NCI-H2196 treated with DMSO at 0.1 percent for 48 hours (cell line): ENCODE data around the gene CAST.
"Not testable (repeated sequence)": the region's sequence is repeated elsewhere in the genome, so short reads cannot be mapped to it uniquely, and the experiment has no call there.

ENCODE experiments used
- DNase-seq: peaks from one replicate; lab custom pipeline; 2025; ENCODE audit not compliant: unreplicated experiment; lab: John Stamatoyannopoulos, UW

The CAST gene

GRCh38 chr5:96661855-96662724 is at the start of gene CAST:
Gene CAST, plus strand, starts transcription at chr5:96662376. Its CDS starts 47 bp downstream, at chr5:96662423.
- DNase-seq = peak; percentile 17

DNA sequence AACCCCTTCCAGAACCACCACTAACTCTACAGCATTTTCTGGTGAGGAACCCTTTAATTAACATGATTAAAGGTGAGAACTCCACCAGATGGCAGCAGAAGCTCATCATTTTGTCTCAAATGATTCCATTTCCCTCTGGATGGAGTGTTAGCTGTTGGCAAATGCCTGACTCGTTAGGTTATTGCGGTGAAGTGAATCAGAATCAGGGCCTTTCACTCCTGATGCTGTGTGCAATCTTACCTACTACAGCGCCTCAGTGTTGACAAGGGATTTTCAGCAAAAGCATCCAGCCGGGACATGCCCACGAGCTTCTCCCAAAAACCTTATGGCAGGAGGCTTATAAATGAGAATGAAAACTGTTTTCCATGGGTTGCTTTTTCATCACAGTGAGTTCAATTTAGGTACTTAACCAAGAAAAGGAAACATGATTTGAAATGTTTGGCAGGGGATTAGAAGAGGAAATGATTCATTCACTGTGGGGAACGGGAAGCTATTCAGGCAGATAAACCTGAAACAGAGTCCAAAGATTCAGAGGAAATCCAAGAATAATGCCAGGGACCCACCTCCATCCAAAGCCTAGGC is 48.0 kb upstream of the CAST start:
- no peak for DNase-seq

- DNase-seq = no peak
Observed at GRCh38 chr5:96615223-96615622, 47.0 kb upstream of the CAST start.

GRCh38 chr5:96616801-96617200 is 45.4 kb upstream of the CAST start:
- DNase-seq = no peak

GRCh38 chr5:96618311-96619016 is 43.7 kb upstream of the CAST start:
- DNase-seq = not testable (repeated sequence)

DNA sequence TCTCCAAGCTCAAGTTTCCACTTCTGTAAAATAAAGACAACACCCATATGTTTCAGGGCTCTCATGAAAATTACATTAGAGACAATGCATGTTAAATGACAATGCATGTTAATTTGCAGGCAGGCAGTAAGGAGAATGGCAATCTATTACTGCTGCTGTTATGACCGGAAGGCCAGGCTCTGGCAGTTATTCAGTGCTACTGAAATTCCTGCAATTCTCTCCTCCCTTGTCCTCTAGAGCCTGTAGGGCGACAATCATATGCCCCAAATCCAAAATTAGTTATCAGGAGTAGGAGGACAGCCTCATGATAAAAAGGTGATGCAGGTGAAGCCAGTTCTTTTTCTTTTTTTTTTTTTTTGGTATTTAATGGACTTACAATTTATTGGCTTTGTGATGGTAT is 42.2 kb upstream of the CAST start:
- no peak for DNase-seq

- no peak for DNase-seq
Observed at GRCh38 chr5:96624596-96624995, 37.6 kb upstream of the CAST start.

GRCh38 chr5:96625365-96625764 is 36.8 kb upstream of the CAST start:
- no peak for DNase-seq

DNA sequence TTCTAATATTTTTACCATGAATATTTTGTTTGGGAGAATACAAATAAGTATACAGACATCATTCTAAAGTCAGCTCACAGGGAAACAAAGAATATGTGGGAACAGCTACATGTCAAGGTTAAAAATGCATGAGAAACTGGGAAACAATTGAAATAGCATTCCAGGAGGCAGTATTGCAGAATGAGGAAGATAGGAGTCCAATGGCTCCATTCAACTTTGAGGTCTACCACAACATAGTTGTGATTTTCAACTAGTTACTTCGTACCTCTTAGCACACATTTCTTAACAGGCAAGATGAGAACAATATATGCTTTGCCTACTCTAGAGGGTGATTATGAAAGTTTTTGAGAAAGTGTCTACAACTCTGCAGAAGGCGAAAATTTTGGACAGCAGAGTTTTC is 35.2 kb upstream of the CAST start:
- DNase-seq = no peak

GRCh38 chr5:96627792-96628398 is 34.3 kb upstream of the CAST start:
- DNase-seq = no peak

GRCh38 chr5:96628406-96628805 is 33.8 kb upstream of the CAST start:
- DNase-seq = no peak

- DNase-seq = peak; percentile 9
Observed at GRCh38 chr5:96629774-96630173, 32.4 kb upstream of the CAST start.

DNA sequence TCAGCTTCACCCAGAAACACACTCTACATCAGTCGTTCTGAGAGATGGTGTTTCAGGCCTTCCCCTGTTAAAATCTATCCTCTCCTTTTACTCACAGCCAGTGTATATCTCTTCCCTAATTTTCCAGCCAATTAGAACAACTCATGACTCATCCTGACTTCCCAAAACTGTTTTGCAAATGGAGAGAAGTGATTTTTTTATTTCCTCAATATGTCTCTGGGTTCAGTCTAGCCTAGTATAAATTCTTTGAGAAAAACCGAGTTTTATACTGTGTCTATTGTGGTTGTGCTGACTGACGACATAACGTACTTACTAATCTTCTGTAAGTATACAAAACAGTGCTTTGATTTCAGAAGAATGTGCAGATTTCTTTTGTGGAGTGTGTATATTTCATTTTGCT is 28.4 kb upstream of the CAST start:
- no peak for DNase-seq

DNA sequence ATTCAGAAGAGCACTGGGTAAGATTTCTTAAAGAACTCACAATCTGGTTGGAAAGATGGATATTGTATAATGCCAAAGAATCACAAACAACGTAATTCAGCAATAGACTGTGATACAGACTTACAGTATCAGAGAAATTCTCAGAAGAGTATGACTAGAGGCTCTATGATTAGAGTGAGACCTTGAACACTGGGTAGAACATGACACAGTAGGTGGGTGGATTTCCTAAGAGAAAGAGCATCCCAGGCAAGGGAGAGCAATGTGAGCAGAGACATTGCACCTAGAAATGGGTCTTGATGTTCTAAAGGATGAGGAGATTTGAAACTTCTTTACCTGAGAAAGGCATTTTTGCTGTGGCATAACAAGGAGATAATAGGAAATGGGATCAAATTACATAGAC is 27.3 kb upstream of the CAST start:
- DNase-seq = no peak

DNA sequence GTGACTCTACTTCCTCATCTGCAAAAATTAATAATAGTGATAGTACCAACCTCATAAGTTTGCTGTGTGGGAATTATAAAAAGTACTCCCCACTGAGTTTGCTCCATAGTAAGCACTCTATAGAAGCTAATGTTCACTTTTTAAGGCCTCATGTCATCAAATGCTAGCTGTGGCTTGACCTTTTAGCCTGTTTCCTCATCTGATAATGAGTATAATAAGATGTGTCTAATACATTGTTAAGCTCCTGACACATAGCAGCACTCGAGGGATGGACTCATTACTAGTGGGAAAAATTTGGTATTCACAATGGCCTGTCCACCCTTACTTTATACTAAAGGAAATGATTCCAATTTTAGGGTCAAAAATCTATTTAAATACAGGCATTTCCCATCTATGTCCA is 26.1 kb upstream of the CAST start:
- no peak for DNase-seq

DNA sequence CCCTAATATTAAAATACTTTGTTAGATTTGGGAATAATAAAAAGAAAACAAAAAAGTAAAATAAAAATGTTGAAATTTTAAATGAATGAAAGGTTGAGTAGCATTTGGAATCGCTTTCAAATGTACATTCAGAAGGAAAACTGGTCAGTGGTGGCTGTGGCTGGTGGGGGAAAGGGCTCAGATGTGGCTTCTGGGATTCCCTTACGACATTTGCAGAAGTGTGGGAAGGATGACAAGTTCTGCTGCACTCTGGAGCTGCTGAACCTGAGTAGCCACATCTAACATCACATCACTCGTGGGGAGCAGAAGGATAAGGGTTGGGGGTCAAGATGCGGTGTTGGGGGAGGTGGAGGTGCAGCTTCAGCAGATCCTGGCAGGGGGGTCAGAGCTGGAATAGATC is 25.6 kb upstream of the CAST start:
- DNase-seq = no peak

GRCh38 chr5:96637196-96637595 is 25.0 kb upstream of the CAST start:
- DNase-seq = no peak

DNA sequence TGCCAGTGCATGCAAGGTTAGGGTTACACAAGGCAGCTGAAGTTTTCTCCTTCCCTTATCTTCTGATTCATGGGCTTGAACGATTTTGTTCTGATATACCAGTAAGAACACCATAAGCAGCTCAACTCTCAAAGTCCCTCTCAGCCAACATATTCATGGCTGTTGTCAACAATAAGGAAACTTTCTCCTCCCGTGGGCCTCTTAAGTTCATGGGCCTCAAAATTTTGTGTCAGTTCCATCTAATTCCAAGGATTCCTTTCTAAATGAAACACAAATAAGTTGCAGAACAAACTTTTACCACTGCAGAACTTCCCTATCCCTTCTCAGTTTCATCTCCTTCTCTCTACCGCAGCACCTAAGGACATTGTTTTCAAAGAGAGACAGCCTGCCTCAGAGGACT is 23.6 kb upstream of the CAST start:
- DNase-seq = no peak

DNA sequence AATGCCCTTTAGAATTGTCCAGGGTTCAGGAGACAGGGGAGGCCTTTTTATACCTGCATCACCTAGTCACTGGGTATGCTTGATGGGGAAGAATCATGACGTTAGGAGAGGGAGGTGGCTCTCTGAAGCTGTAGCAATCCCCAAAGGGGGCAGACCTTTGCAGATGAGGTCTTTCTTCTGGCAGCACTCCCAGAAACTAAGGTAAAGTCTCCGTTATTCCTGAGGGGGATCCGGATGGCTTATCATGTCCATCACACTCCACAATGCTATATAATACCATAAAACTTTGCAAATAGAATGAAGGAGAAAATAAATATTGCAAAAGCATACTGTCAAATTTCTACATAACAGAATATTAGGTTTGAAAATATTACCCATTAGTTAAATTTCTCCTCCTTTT is 21.5 kb upstream of the CAST start:
- DNase-seq = no peak

DNA sequence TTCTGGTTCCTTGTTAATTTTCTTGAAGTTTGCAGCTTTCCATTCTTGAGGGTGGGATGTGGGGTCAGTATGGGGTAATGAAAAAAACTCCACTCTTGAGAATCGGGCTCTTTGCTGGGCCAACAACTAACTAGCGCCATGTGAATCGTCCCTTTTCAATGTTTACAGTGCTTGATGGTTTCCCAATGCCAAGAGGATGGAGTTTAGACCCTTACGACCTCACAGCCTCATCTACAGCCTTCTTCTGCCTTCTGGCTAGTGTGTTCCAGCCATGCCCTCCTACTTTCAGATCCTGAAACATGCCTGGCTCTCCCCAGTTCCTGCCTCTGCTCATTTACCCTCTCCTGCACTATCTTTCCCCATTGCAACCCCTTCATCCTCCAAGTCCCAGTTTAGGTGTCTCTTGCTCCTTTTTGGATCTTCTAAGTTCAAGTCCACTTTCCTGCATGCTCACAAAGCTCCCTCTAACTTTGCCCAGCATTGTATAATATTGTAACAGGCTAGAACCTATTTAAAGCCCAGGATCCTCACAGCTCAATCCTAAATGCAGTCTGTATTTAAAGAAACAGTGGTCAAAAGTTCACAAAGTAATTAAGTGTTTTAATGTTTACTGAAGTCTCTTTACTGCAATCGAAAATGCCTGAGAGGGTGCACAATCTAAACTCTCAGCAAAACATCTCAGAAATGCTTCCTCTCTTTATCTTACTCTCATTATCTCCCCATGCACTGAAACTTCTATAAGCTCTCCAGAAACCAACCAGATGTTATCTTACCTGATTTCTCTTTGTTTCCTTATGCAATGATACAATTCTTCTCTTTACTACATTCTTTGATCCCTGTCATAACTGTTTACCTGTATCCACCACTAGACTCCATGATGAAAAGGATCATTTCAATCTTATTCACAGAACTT is 20.6 kb upstream of the CAST start:
- no peak for DNase-seq

- no peak for DNase-seq
Observed at GRCh38 chr5:96642281-96642640, 19.9 kb upstream of the CAST start.
